ENCODE measurements around the gene CCT7. TPM values are rescaled to one million over a fixed set of nuclear protein-coding genes. Genes with fewer than 3 reads are reported as not detected.
A peak's percentile ranks its signal among the peaks of the same experiment; 100 is the strongest.

Gene CCT7
- total RNA-seq, 1 donor from 2014 or later, result 359 TPM

DNA sequence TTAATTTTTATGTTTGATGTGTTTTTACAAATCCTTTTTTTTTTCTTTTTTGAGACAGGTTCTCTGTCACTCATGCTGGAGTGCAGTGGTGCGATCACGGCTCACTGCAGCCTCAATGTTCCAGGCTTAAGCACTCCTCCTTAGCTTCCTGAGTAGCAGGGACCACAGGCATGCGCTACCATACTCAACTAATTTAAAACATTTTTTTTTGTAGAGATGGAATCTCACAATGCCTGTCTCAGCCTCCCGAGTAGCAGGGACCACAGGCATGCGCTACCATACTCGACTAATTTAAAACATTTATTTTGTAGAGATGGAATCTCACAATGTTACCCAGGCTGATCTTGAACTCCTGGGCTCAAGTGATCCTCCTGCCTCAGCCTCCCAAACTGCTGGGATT lies 28.5 kb upstream of the CCT7 start:
- H3K27me3 Mint-ChIP-seq (ENCODE audit: low read depth, unreplicated experiment), result peaks cover 52% of the 10 kb centered on the region
- H3K4me3 ChIP-seq (ENCODE audit: insufficient read depth, low read depth, low read length), result no peak overlapping the region
- no peaks in the 10 kb centered on the region for H3K36me3 Mint-ChIP-seq (ENCODE audit: low read depth, unreplicated experiment)
- no peak overlapping the region for H3K4me3 Mint-ChIP-seq (ENCODE audit: unreplicated experiment)
- no peak overlapping the region for H3K27ac Mint-ChIP-seq (ENCODE audit: unreplicated experiment)
- H3K9ac ChIP-seq (ENCODE audit: low read length), result no peak overlapping the region
- no peaks in the 10 kb centered on the region for H3K36me3 ChIP-seq (ENCODE audit: insufficient read depth, low read length)
- no peak overlapping the region for H2AFZ ChIP-seq (ENCODE audit: low read depth, low read length)
- H3K4me1 ChIP-seq (ENCODE audit: insufficient read depth, low read length), result no peaks in the 10 kb centered on the region
- H3K79me2 ChIP-seq (ENCODE audit: insufficient read depth, low read length), result no peaks in the 10 kb centered on the region
- no peaks in the 10 kb centered on the region for H4K20me1 ChIP-seq (ENCODE audit: insufficient read depth, low read length)
- FAIRE-seq, result no peak
- H3K9me3 ChIP-seq (ENCODE audit: insufficient read depth, low read depth, low read length), result no peaks in the 10 kb centered on the region
- TF ChIP-seq, protein P1, sequence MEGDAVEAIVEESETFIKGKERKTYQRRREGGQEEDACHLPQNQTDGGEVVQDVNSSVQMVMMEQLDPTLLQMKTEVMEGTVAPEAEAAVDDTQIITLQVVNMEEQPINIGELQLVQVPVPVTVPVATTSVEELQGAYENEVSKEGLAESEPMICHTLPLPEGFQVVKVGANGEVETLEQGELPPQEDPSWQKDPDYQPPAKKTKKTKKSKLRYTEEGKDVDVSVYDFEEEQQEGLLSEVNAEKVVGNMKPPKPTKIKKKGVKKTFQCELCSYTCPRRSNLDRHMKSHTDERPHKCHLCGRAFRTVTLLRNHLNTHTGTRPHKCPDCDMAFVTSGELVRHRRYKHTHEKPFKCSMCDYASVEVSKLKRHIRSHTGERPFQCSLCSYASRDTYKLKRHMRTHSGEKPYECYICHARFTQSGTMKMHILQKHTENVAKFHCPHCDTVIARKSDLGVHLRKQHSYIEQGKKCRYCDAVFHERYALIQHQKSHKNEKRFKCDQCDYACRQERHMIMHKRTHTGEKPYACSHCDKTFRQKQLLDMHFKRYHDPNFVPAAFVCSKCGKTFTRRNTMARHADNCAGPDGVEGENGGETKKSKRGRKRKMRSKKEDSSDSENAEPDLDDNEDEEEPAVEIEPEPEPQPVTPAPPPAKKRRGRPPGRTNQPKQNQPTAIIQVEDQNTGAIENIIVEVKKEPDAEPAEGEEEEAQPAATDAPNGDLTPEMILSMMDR (IDR thresholded peaks at IDR 0.05; ENCODE audit: insufficient read depth, low read depth, low read length), result no peak
- no peak for TF ChIP-seq EZH2 (IDR thresholded peaks at IDR 0.05; ENCODE audit: insufficient read depth, low read length)
- peak; percentile 10 for DNase-seq (ENCODE audit: low read depth)
- H3K27ac ChIP-seq (ENCODE audit: low read depth, low read length), result no peak overlapping the region
- H3K27me3 ChIP-seq (ENCODE audit: insufficient read depth, low read length), result peaks cover 53% of the 10 kb centered on the region
- H3K9me3 Mint-ChIP-seq (ENCODE audit: unreplicated experiment), result peaks cover 8% of the 10 kb centered on the region
- H3K4me1 Mint-ChIP-seq (ENCODE audit: low read depth, unreplicated experiment), result no peaks in the 10 kb centered on the region
- H3K4me2 ChIP-seq (ENCODE audit: low read length), result no peak overlapping the region

DNA sequence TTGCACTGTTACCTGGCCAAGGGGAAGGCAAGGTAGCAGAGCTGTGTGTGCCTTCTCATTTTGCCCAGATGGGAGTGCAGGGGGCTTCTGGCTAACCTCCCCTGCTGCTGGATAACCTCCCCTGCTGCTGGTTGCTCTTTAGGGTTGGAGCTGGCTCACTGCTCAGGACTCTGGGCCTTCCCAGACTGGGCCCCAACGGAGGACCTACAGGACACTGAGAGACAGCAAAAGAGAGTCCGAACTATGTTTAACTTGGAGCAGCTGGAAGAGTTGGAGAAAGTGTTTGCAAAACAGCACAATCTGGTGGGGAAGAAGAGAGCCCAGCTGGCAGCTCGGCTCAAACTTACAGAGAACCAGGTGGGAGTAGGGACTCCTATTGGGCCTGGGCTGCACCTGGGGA lies 25.9 kb upstream of the CCT7 start:
- TF ChIP-seq, protein P1 (IDR thresholded peaks at IDR 0.05; ENCODE audit: insufficient read depth, low read depth, low read length), result no peak
- no peak for TF ChIP-seq EZH2 (IDR thresholded peaks at IDR 0.05; ENCODE audit: insufficient read depth, low read length)
- H3K36me3 Mint-ChIP-seq (ENCODE audit: low read depth, unreplicated experiment), result no peaks in the 10 kb centered on the region
- peaks cover 32% of the 10 kb centered on the region for H3K27me3 ChIP-seq (ENCODE audit: insufficient read depth, low read length)
- peaks cover 1% of the 10 kb centered on the region for H3K4me1 Mint-ChIP-seq (ENCODE audit: low read depth, unreplicated experiment)
- no peaks in the 10 kb centered on the region for H3K9me3 ChIP-seq (ENCODE audit: insufficient read depth, low read depth, low read length)
- H3K27ac Mint-ChIP-seq (ENCODE audit: unreplicated experiment), result no peak overlapping the region
- H3K79me2 ChIP-seq (ENCODE audit: insufficient read depth, low read length), result no peaks in the 10 kb centered on the region
- DNase-seq (ENCODE audit: low read depth) (no peak), FAIRE-seq (no peak)
- H3K4me3 ChIP-seq (ENCODE audit: insufficient read depth, low read depth, low read length), result no peak overlapping the region
- H4K20me1 ChIP-seq (ENCODE audit: insufficient read depth, low read length), result no peaks in the 10 kb centered on the region
- no peak overlapping the region for H3K4me2 ChIP-seq (ENCODE audit: low read length)
- H3K4me3 Mint-ChIP-seq (ENCODE audit: unreplicated experiment), result no peak overlapping the region
- no peaks in the 10 kb centered on the region for H3K36me3 ChIP-seq (ENCODE audit: insufficient read depth, low read length)
- H2AFZ ChIP-seq (ENCODE audit: low read depth, low read length), result no peak overlapping the region
- no peak overlapping the region for H3K27ac ChIP-seq (ENCODE audit: low read depth, low read length)
- no peaks in the 10 kb centered on the region for H3K4me1 ChIP-seq (ENCODE audit: insufficient read depth, low read length)
- H3K9me3 Mint-ChIP-seq (ENCODE audit: unreplicated experiment), result peaks cover 6% of the 10 kb centered on the region
- H3K9ac ChIP-seq (ENCODE audit: low read length), result no peak overlapping the region
- peaks cover 42% of the 10 kb centered on the region for H3K27me3 Mint-ChIP-seq (ENCODE audit: low read depth, unreplicated experiment)

DNA sequence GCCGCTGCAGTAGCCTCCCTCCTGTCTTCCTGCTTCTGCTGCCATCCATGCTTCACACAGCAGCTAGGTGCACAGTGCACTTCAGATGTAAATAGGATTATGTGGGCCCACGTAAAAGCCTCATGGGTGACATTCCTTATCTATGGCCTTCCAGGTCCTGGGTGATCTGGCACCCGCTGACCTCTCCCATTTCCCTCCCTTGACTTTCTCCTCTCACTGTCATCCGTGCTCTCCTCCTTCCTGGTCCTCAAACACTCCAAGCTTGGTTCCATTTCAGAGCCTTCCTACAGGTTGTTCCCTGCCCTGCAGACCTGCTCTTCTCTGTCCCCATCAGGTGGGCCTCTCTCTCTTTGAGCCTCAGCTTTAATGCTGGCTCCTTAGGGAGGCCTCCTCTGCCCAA lies 24.1 kb upstream of the CCT7 start:
- Histone ChIP-seq H4K20me1 (ENCODE audit: insufficient read depth, low read length) (no peaks in the 10 kb centered on the region), H3K4me3 (ENCODE audit: insufficient read depth, low read depth, low read length) (no peak overlapping the region), H3K4me2 (ENCODE audit: low read length) (no peak overlapping the region), H3K4me1 (ENCODE audit: insufficient read depth, low read length) (peaks cover 3% of the 10 kb centered on the region), H3K27me3 (ENCODE audit: insufficient read depth, low read length) (peaks cover 19% of the 10 kb centered on the region), H3K27ac (ENCODE audit: low read depth, low read length) (no peak overlapping the region), H3K9ac (ENCODE audit: low read length) (no peak overlapping the region), H3K79me2 (ENCODE audit: insufficient read depth, low read length) (peaks cover 11% of the 10 kb centered on the region), H2AFZ (ENCODE audit: low read depth, low read length) (no peak overlapping the region), H3K36me3 (ENCODE audit: insufficient read depth, low read length) (no peaks in the 10 kb centered on the region), H3K9me3 (ENCODE audit: insufficient read depth, low read depth, low read length) (no peaks in the 10 kb centered on the region)
- no peak overlapping the region for H3K4me3 Mint-ChIP-seq (ENCODE audit: unreplicated experiment)
- peaks cover 3% of the 10 kb centered on the region for H3K9me3 Mint-ChIP-seq (ENCODE audit: unreplicated experiment)
- no peak for FAIRE-seq
- H3K4me1 Mint-ChIP-seq (ENCODE audit: low read depth, unreplicated experiment), result peaks cover 2% of the 10 kb centered on the region
- DNase-seq (ENCODE audit: low read depth), result no peak
- no peak for TF ChIP-seq EZH2 (IDR thresholded peaks at IDR 0.05; ENCODE audit: insufficient read depth, low read length)
- TF ChIP-seq, protein P1 (IDR thresholded peaks at IDR 0.05; ENCODE audit: insufficient read depth, low read depth, low read length), result no peak
- peaks cover 29% of the 10 kb centered on the region for H3K27me3 Mint-ChIP-seq (ENCODE audit: low read depth, unreplicated experiment)
- H3K27ac Mint-ChIP-seq (ENCODE audit: unreplicated experiment), result no peak overlapping the region
- no peaks in the 10 kb centered on the region for H3K36me3 Mint-ChIP-seq (ENCODE audit: low read depth, unreplicated experiment)

Data from astrocyte (in vitro differentiated cells and primary cell).